ENCODE results near the gene NCKAP1.
"Not testable (repeated sequence)": the region's sequence is repeated elsewhere in the genome, so short reads cannot be mapped to it uniquely, and the experiment has no call there.

Gene NCKAP1

GRCh38 chr2:182894174-182894573 is 144.1 kb downstream of the NCKAP1 start:
- Histone ChIP-seq H3K9me3 (no peaks in the 10 kb centered on the region), H3K36me3 (no peaks in the 10 kb centered on the region), H3K4me3 (ENCODE audit: low read depth in 1 of 2, low read length in 1 of 2) (no peak overlapping the region), H3K27ac (no peak overlapping the region), H3K27me3 (no peaks in the 10 kb centered on the region), H3K4me1 (ENCODE audit: control insufficient read depth in 1 of 2, insufficient read depth in 1 of 2, low read depth in 1 of 2, low read length in 1 of 2) (no peaks in the 10 kb centered on the region)
- TF ChIP-seq CTCF (IDR thresholded peaks at IDR 0.05), result no peak

- TF ChIP-seq CTCF (IDR thresholded peaks at IDR 0.05), result no peak
- no peaks in the 10 kb centered on the region for H3K27me3 ChIP-seq
Measured at GRCh38 chr2:182893666-182894065, 144.6 kb downstream of the NCKAP1 start.

GRCh38 chr2:182893035-182893434 is 145.2 kb downstream of the NCKAP1 start:
- H3K36me3 ChIP-seq; H3K4me3 ChIP-seq (ENCODE audit: low read depth in 1 of 2, low read length in 1 of 2); H3K27me3 ChIP-seq; H3K4me1 ChIP-seq (ENCODE audit: control insufficient read depth in 1 of 2, insufficient read depth in 1 of 2, low read depth in 1 of 2, low read length in 1 of 2); H3K27ac ChIP-seq; H3K9me3 ChIP-seq: not testable (repeated sequence)

More at GRCh38 chr2:182893666-182894065, 144.6 kb downstream of the NCKAP1 start:
- Histone ChIP-seq H3K27ac (no peak overlapping the region), H3K9me3 (no peaks in the 10 kb centered on the region), H3K36me3 (no peaks in the 10 kb centered on the region), H3K4me3 (ENCODE audit: low read depth in 1 of 2, low read length in 1 of 2) (no peak overlapping the region), H3K4me1 (ENCODE audit: control insufficient read depth in 1 of 2, insufficient read depth in 1 of 2, low read depth in 1 of 2, low read length in 1 of 2) (no peaks in the 10 kb centered on the region)

- no peaks in the 10 kb centered on the region for H3K36me3 ChIP-seq
- H3K27me3 ChIP-seq, result no peaks in the 10 kb centered on the region
- no peak overlapping the region for H3K27ac ChIP-seq
- no peaks in the 10 kb centered on the region for H3K9me3 ChIP-seq
- TF ChIP-seq CTCF (IDR thresholded peaks at IDR 0.05), result no peak
- H3K4me3 ChIP-seq (ENCODE audit: low read depth in 1 of 2, low read length in 1 of 2), result no peak overlapping the region
- no peaks in the 10 kb centered on the region for H3K4me1 ChIP-seq (ENCODE audit: control insufficient read depth in 1 of 2, insufficient read depth in 1 of 2, low read depth in 1 of 2, low read length in 1 of 2)
Measured at GRCh38 chr2:182891611-182892010, 146.6 kb downstream of the NCKAP1 start.

- H3K4me1 ChIP-seq (ENCODE audit: control insufficient read depth in 1 of 2, insufficient read depth in 1 of 2, low read depth in 1 of 2, low read length in 1 of 2), result no peaks in the 10 kb centered on the region
- H3K4me3 ChIP-seq (ENCODE audit: low read depth in 1 of 2, low read length in 1 of 2), result no peak overlapping the region
- H3K27ac ChIP-seq, result no peak overlapping the region
- H3K9me3 ChIP-seq, result no peaks in the 10 kb centered on the region
- TF ChIP-seq CTCF (IDR thresholded peaks at IDR 0.05), result no peak
- no peaks in the 10 kb centered on the region for H3K36me3 ChIP-seq
- no peaks in the 10 kb centered on the region for H3K27me3 ChIP-seq
Measured at GRCh38 chr2:182890773-182891378, 147.4 kb downstream of the NCKAP1 start.

- Histone ChIP-seq H3K36me3 (no peaks in the 10 kb centered on the region), H3K9me3 (no peaks in the 10 kb centered on the region), H3K4me3 (ENCODE audit: low read depth in 1 of 2, low read length in 1 of 2) (no peak overlapping the region), H3K4me1 (ENCODE audit: control insufficient read depth in 1 of 2, insufficient read depth in 1 of 2, low read depth in 1 of 2, low read length in 1 of 2) (no peaks in the 10 kb centered on the region), H3K27me3 (no peaks in the 10 kb centered on the region), H3K27ac (no peak overlapping the region)
- no peak for TF ChIP-seq CTCF (IDR thresholded peaks at IDR 0.05)
Measured at GRCh38 chr2:182890305-182890704, 148.0 kb downstream of the NCKAP1 start.

Measured in neutrophil (primary cell).